ENCODE measurements around the gene NTHL1. TPM values are rescaled to one million over a fixed set of nuclear protein-coding genes. Genes with fewer than 3 reads are reported as not detected.

Gene NTHL1
- total and polyA plus RNA-seq, 2 of the 8 experiments (the other 6 are each of a cell fraction or from before 2014, with no cell fraction given), result 70.9 to 150 TPM

DNA sequence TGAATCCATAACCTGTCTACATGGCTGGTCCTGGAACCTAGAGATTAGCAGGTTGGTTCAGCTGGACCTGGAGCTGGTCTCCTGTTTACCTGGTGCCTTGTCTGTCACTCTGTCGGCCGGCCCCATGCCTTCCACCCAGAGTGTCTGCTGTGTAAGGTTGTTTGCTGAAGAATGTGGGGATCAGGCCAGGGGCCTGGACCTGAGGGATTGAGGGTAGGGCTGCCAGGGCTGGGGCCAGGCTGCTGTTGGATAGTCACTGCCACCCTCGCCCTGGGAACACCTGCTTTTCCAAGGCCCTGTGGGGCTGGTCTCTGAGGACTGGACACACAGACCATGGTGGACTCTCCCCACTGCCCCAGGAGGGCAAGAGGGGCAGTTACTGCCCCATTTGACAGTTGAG lies 19.5 kb downstream of the NTHL1 start:
- Histone ChIP-seq H3K27me3 (replicated peaks in 1 of 4; ENCODE audit: control insufficient read depth in 3 of 4, extremely low read depth in 1 of 4, insufficient read depth in 3 of 4, low read length in 3 of 4) (peaks cover 0 to 27% (median 21%) of the 10 kb centered on the region in 4 experiments; a peak in 5 of 7 replicates), H3K79me2 (ENCODE audit: control insufficient read depth in 1 of 2, insufficient read depth in 2 of 2, low read length in 2 of 2) (no peaks in the 10 kb centered on the region), H3K56ac (replicated peaks; ENCODE audit: insufficient read length, low read depth, low read length) (no peak overlapping the region), H4K5ac (ENCODE audit: insufficient read length, low read depth, low read length) (no peak overlapping the region), H3K4me3 (ENCODE audit: extremely low read depth in 1 of 4, insufficient read depth in 2 of 4, low read depth in 3 of 4, low read length in 4 of 4) (no peak overlapping the region), H3K4ac (replicated peaks; ENCODE audit: insufficient read length, low read depth, low read length) (peak overlapping the region; percentile 22), H3K79me1 (ENCODE audit: low read depth, low read length) (no peaks in the 10 kb centered on the region), H2BK120ac (replicated peaks; ENCODE audit: low read depth, low read length) (no peak overlapping the region), H3K9me3 (ENCODE audit: insufficient read depth in 2 of 2, low read depth in 1 of 2, low read length in 1 of 2) (no peaks in the 10 kb centered on the region), H2AK5ac (ENCODE audit: low read depth, low read length) (no peak overlapping the region), H3K23ac (ENCODE audit: insufficient read length) (no peak overlapping the region), H3K36me3 (ENCODE audit: control insufficient read depth in 2 of 4, insufficient read depth in 4 of 4, low read length in 3 of 4) (no peaks in the 10 kb centered on the region), H2BK12ac (ENCODE audit: low read depth, low read length) (no peak overlapping the region), H3K27ac (ENCODE audit: low read depth, low read length) (no peak overlapping the region), H2AFZ (ENCODE audit: low read length) (no peak overlapping the region), H4K91ac (replicated peaks; ENCODE audit: insufficient read length, low read length) (no peak overlapping the region), H4K8ac (ENCODE audit: extremely low read depth, insufficient read depth, low read length) (peak overlapping the region; percentile 57), H2BK5ac (ENCODE audit: low read depth, low read length) (no peak overlapping the region), H2BK15ac (ENCODE audit: low read length) (no peak overlapping the region), H3K14ac (ENCODE audit: insufficient read length) (no peak overlapping the region), H3K4me1 (replicated peaks in 1 of 4; ENCODE audit: control insufficient read depth in 3 of 4, insufficient read depth in 4 of 4, low read length in 3 of 4) (peaks cover 0 to 12% (median 9%) of the 10 kb centered on the region in 4 experiments; a peak in 5 of 7 replicates), H4K20me1 (replicated peaks in 1 of 2; ENCODE audit: control insufficient read depth in 1 of 2, insufficient read depth in 2 of 2, low read length in 2 of 2) (peaks cover 0 to 9% of the 10 kb centered on the region in 2 experiments), H3K9ac (replicated peaks in 1 of 4; ENCODE audit: extremely low read depth in 1 of 4, low read depth in 3 of 4, low read length in 3 of 4) (no peak overlapping the region), H3K18ac (ENCODE audit: extremely low read depth, low read length) (no peak overlapping the region), H3K4me2 (ENCODE audit: insufficient read depth in 1 of 2, low read depth in 2 of 2, low read length in 2 of 2) (peak overlapping the region in 1 of 2 experiments; percentile 61; a peak in 1 of 4 replicates), H3K23me2 (ENCODE audit: low read depth, low read length) (peaks cover 7% of the 10 kb centered on the region; the same call in 1 of the 2 replicates), H2BK20ac (ENCODE audit: low read length) (no peak overlapping the region)
- FAIRE-seq (no peak), DNase-seq (ENCODE audit: low read depth in 1 of 2, low spot score in 2 of 2) (no peak)
- CTCF ChIA-PET (ENCODE audit: partially characterized antibody), result interaction anchor here (0.8 to 2.1 kb wide), 11 partner anchors 11 to 113 kb away, joined by 3 to 7 read pairs (median 4); no protein-coding TSS in a partner anchor
- WGBS, 2 experiments (ENCODE audit: extremely low coverage in 1 of 2, insufficient coverage in 1 of 2, insufficient read length in 1 of 2, insufficient replicate concordance in 2 of 2, low coverage in 1 of 2, low lambda C conversion rate in 2 of 2, missing lambda C conversion rate in 1 of 2), result 91% methylated on average over 3 of the region's 3 CpGs; no CpG with 5 or more reads in 1 of the 2 experiments
- POLR2A ChIA-PET (ENCODE audit: partially characterized antibody), result interaction anchor here (0.9 to 1.3 kb wide), 7 partner anchors 14 to 144 kb away, joined by 3 to 7 read pairs (median 3); partner anchors contain the start of gene RPS2
- no peak for TF ChIP-seq RAD21 (IDR thresholded peaks at IDR 0.05 in 1 of 2, conservative IDR thresholded peaks at IDR 0.05 in 1 of 2; ENCODE audit: low read depth in 2 of 2, low read length in 2 of 2)
- no peak for TF ChIP-seq TEAD4 (IDR thresholded peaks at IDR 0.05; ENCODE audit: low read depth, low read length)
- TF ChIP-seq HDAC6 (IDR thresholded peaks at IDR 0.05; ENCODE audit: low read depth, low read length), result no peak
- TF ChIP-seq RNF2 (IDR thresholded peaks at IDR 0.05; ENCODE audit: borderline replicate concordance, low read depth, low read length, missing control alignments, poor library complexity, severe bottlenecking), result no peak
- no peak for TF ChIP-seq SUZ12 (IDR thresholded peaks at IDR 0.05; ENCODE audit: low read length)
- TF ChIP-seq NRF1 (IDR thresholded peaks at IDR 0.05; ENCODE audit: low read depth, low read length), result no peak
- no peak for TF ChIP-seq CREB1 (IDR thresholded peaks at IDR 0.05)
- no peak for TF ChIP-seq ZNF274 (IDR thresholded peaks at IDR 0.05; ENCODE audit: borderline replicate concordance, extremely low read depth, low read length)
- TF ChIP-seq EGR1 (IDR thresholded peaks at IDR 0.05; ENCODE audit: borderline replicate concordance, low read depth, low read length), result no peak
- no peak for TF ChIP-seq POU5F1 (IDR thresholded peaks at IDR 0.05; ENCODE audit: low read depth, low read length)
- TF ChIP-seq FOSL1 (IDR thresholded peaks at IDR 0.05; ENCODE audit: insufficient read depth, low read depth, low read length), result no peak
- TF ChIP-seq TBP (IDR thresholded peaks at IDR 0.05; ENCODE audit: low read depth, low read length), result no peak
- no peak for TF ChIP-seq SIRT6 (IDR thresholded peaks at IDR 0.05; ENCODE audit: low read length)

All from H1 (cell line).